NCI-H510A treated with DMSO at 0.1 percent for 48 hours (cell line): ENCODE measurements around the gene CD28.
"Not testable (repeated sequence)": the region's sequence is repeated elsewhere in the genome, so short reads cannot be mapped to it uniquely, and the experiment has no call there.

Experiments
- DNase-seq: peaks from one replicate; lab custom pipeline; 2025; lab: John Stamatoyannopoulos, UW

CD28 gene

GRCh38 chr2:203748331-203749126 lies 42.1 kb downstream of the CD28 start:
- DNase-seq: no peak

GRCh38 chr2:203750346-203751068 lies 44.1 kb downstream of the CD28 start:
- DNase-seq: no peak

- no peak for DNase-seq
Observed at GRCh38 chr2:203751685-203752271, 45.3 kb downstream of the CD28 start.

GRCh38 chr2:203756161-203756560 lies 49.7 kb downstream of the CD28 start:
- no peak for DNase-seq

GRCh38 chr2:203758841-203759689 lies 52.6 kb downstream of the CD28 start:
- DNase-seq: no peak

GRCh38 chr2:203759690-203760365 lies 53.4 kb downstream of the CD28 start:
- no peak for DNase-seq

GRCh38 chr2:203761121-203761520 lies 54.7 kb downstream of the CD28 start:
- DNase-seq: no peak

GRCh38 chr2:203763241-203763937 lies 57.0 kb downstream of the CD28 start:
- no peak for DNase-seq

GRCh38 chr2:203763938-203764664 lies 57.7 kb downstream of the CD28 start:
- DNase-seq: no peak

- DNase-seq: no peak
Observed at GRCh38 chr2:203772456-203773165, 66.2 kb downstream of the CD28 start.

GRCh38 chr2:203774760-203775159 lies 68.3 kb downstream of the CD28 start:
- no peak for DNase-seq

- no peak for DNase-seq
Observed at GRCh38 chr2:203775684-203776083, 69.2 kb downstream of the CD28 start.

GRCh38 chr2:203777030-203777429 lies 70.6 kb downstream of the CD28 start:
- no peak for DNase-seq

- DNase-seq: not testable (repeated sequence)
Observed at GRCh38 chr2:203779477-203780073, 73.1 kb downstream of the CD28 start.

GRCh38 chr2:203780231-203780630 lies 73.8 kb downstream of the CD28 start:
- no peak for DNase-seq

- DNase-seq: no peak
Observed at GRCh38 chr2:203781151-203781550, 74.7 kb downstream of the CD28 start.

- DNase-seq: peak; percentile 68
Observed at GRCh38 chr2:203782262-203782976, 76.0 kb downstream of the CD28 start.

GRCh38 chr2:203783496-203784203 lies 77.2 kb downstream of the CD28 start:
- peak; percentile 17 for DNase-seq
